HG02759 (cell line): ENCODE results near the gene ZNRF3.

Experiments used
- ATAC-seq: cut with Tn5 transposase; IDR thresholded peaks from one replicate; pipeline ENCODE4 v1.9.1; 2021; ENCODE audit warnings: mild to moderate bottlenecking, moderate library complexity; ENCODE audit not compliant: unreplicated experiment

ZNRF3 gene

GRCh38 chr22:28949788-28950187, 66.4 kb downstream of the ZNRF3 start:
- ATAC-seq, result no peak

GRCh38 chr22:28950617-28951411, 67.4 kb downstream of the ZNRF3 start:
- ATAC-seq, result no peak

GRCh38 chr22:28951530-28951929, 68.2 kb downstream of the ZNRF3 start:
- no peak for ATAC-seq

GRCh38 chr22:28951969-28952521, 68.7 kb downstream of the ZNRF3 start:
- no peak for ATAC-seq

GRCh38 chr22:28952857-28953256, 69.5 kb downstream of the ZNRF3 start:
- ATAC-seq, result no peak

GRCh38 chr22:28953403-28953802, 70.0 kb downstream of the ZNRF3 start:
- ATAC-seq, result no peak

- no peak for ATAC-seq
These were observed 70.9 kb downstream of the ZNRF3 start for GRCh38 chr22:28953976-28954880.

GRCh38 chr22:28955817-28956216, 72.4 kb downstream of the ZNRF3 start:
- no peak for ATAC-seq

GRCh38 chr22:28956506-28956905, 73.1 kb downstream of the ZNRF3 start:
- ATAC-seq, result no peak

GRCh38 chr22:28958611-28959010, 75.2 kb downstream of the ZNRF3 start:
- no peak for ATAC-seq

GRCh38 chr22:28962042-28962554, 78.7 kb downstream of the ZNRF3 start:
- no peak for ATAC-seq

- no peak for ATAC-seq
These were observed 80.0 kb downstream of the ZNRF3 start for GRCh38 chr22:28963362-28963761.

- no peak for ATAC-seq
These were observed 83.8 kb downstream of the ZNRF3 start for GRCh38 chr22:28967163-28967665.

- no peak for ATAC-seq
These were observed 84.6 kb downstream of the ZNRF3 start for GRCh38 chr22:28967969-28968368.

- ATAC-seq, result no peak
These were observed 86.2 kb downstream of the ZNRF3 start for GRCh38 chr22:28969401-28970168.

- ATAC-seq, result no peak
These were observed 90.0 kb downstream of the ZNRF3 start for GRCh38 chr22:28973352-28973751.

- no peak for ATAC-seq
These were observed 93.7 kb downstream of the ZNRF3 start for GRCh38 chr22:28977060-28977459.

GRCh38 chr22:28977481-28977971, 94.2 kb downstream of the ZNRF3 start:
- no peak for ATAC-seq

GRCh38 chr22:28978158-28978557, 94.8 kb downstream of the ZNRF3 start:
- ATAC-seq, result no peak
